Activated naive CD8-positive, alpha-beta T cell treated with anti-CD3 and anti-CD28 coated beads, Interleukin-2, amount 50 U/mL, for 16 hours (primary cell): Measurements from ENCODE around the gene XDH.

ENCODE experiments used
- DNase-seq: peaks from one replicate; pipeline ENCODE4 v3.0.0-alpha.2; 2020; ENCODE audit warnings: low read depth, low spot score

Gene XDH

DNA sequence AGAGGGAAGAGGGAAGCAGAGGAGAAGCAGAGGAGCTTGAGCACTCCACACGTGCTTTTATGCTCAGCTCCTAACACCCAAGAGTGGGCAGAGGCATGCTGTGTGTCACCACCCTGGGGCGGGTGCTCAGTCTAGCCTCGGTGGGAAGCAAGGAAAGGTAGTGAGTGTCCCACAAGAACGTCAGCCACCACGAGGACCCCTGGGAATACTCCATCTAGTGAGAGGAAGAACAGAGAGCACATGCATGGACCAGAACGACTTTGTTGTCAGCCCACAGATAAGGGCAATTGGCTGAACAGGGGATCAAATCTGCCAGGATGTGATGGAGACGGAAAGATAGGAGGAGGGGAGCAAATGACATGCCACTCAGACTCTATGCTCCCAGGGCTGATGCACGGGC, 83.4 kb downstream of the XDH start:
- DNase-seq: no peak

GRCh38 chr2:31329081-31329625, 85.4 kb downstream of the XDH start:
- DNase-seq: no peak

DNA sequence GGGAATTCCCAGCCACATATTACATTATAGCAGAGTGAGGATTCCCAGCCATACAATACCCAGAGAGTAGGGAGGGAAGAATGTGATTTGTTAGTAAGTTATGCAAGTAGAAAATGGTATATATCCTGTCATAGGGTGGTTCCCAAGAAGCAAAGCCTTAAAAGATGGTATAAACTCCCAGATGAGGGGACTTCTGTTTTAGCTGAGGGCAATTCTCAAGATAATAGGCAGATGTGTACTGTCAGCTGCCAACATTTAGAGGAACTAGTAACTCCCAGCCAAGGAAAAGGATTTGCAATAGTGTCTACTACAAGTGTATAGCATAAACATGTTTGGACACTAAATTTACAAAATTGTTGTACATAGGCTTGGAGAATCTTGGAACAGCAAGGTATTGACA, 86.5 kb downstream of the XDH start:
- DNase-seq: no peak

DNA sequence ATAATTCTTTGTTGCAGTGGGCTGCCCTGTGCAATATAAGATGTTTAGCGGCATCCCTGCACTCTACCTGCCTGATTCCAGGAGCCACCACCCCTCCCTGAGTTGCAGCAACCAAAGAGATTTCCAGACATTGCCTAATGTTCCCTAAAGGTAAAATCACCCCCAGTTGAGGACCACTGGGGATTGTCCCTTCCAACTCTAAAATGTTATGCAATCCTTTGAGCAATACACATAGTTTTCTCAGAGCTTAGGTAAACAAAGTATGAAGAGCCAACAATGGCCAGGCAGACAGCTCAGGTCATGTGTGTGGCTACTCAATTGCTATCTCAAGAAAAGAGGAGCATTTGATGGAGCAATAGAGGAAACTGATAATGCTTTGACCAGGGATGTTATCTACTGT, 87.0 kb downstream of the XDH start:
- no peak for DNase-seq

- no peak for DNase-seq
Measured at GRCh38 chr2:31324016-31324633, 90.4 kb downstream of the XDH start.

DNA sequence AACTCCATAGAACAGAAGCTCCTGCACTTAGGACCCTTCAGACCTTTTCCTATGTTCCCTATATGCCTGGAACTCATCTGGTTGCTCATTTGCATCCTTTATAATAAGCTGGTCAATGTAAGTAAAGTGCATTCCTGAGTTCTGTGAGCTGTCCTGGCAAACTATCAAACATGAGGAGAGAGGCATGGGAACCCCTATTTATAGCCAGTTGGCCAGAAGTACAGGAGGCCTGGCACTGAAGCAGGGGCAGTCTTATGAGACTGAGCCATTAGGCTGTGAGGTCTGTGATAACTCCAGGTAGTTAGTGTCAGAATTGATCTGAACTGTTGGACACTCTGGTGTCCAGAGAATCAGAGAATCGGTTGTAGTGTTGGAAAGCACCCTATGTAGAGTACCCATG, 92.2 kb downstream of the XDH start:
- DNase-seq: no peak

- DNase-seq: no peak
Measured at GRCh38 chr2:31319406-31320175, 95.0 kb downstream of the XDH start.

DNA sequence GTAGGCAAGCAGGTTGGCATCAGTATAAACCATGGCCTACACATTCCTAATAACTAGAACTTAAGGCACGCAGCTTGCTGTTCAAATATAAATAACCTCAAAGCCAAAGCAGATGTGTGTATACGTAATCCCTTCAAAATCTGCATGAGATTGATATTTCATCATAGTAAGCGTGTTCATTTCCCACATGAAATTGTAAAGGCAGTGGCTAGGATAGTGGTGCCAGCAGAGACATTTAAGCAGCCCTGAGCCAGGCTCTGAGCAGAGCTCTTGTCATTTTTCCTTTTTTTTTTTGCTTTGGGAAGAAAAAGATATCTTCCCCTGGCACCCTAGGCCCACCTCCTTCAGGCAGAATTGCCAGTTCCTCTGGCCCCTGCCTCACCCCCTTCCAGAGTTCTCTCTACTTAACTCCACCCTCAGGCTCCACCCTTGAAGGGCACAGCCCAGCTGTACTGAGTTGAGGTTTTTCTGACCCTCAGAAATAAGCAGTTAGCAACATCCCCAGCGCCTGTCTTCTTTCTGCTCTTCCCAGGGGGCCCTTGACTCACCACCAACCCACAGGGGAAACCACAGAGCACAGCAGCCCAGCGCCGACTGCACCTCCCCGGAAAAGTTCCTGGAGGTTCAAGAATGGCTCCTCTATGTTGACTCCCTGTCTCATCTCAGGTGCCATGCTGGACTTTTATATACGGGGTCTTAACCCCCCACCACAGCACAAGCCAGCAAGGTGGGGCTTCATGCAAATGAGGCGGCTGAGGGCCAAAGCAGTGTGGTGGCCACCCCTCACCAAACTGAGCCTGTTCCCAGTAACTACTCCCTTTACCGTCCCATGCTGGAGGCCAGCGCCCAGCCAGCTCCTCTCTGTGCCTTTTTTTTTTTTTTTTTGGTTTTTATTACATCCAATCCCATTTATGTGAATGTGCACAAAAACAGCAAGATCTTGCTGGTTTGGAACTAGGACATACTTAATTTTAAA, 95.9 kb downstream of the XDH start:
- DNase-seq: no peak

DNA sequence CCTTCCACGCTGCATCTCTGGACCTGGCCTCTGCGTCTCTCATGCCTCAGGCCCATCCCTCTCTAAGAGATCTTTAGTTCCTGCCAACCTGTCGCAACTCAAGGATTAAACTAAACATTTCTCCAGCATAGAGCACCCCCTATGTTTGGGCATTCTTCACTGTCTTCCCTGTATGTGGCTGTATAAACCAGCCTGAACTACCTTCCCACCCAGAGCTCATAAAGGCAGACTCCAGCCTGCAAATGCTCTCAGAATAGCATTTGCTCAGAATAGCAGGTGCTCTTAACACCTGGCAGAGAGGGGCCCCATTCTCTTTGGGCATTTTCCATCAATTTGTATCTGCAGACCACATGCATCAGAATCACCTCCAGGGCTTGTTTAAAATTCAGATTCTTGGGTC, 97.1 kb downstream of the XDH start:
- no peak for DNase-seq

GRCh38 chr2:31314761-31315160, 99.8 kb downstream of the XDH start:
- no peak for DNase-seq

GRCh38 chr2:31312898-31313297, 101.6 kb downstream of the XDH start:
- no peak for DNase-seq

- DNase-seq: no peak
Measured at GRCh38 chr2:31304816-31305215, 109.7 kb downstream of the XDH start.

GRCh38 chr2:31302940-31303563, 111.5 kb downstream of the XDH start:
- DNase-seq: no peak

DNA sequence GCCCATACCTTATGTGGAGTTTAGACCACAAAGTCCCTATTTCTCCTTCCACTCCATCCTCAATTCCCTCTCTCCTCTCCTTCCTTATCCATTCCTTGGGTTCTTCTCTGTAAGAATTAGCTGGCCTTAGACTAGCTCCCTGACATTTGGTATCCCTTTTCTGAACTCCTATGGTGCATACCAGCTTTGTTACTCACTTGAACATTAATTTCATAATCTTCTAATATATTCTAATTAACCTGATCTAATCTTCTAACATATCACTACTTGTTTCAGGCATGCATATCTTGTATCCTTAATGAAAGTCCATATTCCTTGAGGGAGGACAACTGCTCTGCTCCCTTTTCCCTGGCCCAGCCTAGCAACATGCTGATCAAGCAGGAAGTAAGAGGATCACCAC, 114.2 kb downstream of the XDH start:
- no peak for DNase-seq

DNA sequence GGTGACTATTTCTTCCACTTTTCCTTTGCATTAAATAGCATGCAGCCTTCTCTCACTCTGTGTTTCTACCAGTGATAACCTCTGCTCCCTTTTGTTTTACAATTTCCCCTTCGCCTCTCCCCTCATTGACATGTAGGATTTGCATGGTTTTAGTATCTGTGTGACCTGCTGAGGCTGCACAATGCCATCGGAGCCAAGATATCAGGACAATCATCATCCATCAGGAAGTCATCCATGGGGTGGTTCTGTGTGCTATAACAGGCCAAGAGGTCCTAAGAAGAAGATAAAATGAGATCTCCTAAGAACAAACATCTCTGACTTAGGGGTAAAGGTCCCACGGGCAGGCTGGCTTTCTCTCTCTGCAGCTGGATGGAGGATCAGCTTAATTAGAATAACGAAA, 115.0 kb downstream of the XDH start:
- DNase-seq: no peak

DNA sequence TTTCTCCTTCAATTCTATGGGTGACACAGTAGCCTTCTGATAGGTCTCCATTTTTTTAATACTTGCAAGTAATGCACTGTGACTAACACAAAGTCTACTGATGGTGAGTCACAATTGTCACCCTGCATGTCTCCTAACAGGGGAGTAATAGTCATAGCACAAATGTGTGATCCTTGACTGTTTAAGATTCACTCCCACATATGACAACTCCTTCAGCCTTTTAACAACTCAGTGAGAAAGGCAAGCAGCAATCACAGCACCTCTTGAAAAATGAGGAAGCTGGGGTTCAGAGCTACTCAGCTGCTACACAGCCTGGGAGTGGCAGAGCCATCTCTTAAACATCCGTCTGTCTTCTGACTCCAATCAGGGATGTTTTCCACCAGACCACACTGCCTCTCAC, 116.8 kb downstream of the XDH start:
- no peak for DNase-seq

GRCh38 chr2:31296641-31297287, 117.8 kb downstream of the XDH start:
- no peak for DNase-seq

GRCh38 chr2:31294196-31294595, 120.3 kb downstream of the XDH start:
- no peak for DNase-seq

DNA sequence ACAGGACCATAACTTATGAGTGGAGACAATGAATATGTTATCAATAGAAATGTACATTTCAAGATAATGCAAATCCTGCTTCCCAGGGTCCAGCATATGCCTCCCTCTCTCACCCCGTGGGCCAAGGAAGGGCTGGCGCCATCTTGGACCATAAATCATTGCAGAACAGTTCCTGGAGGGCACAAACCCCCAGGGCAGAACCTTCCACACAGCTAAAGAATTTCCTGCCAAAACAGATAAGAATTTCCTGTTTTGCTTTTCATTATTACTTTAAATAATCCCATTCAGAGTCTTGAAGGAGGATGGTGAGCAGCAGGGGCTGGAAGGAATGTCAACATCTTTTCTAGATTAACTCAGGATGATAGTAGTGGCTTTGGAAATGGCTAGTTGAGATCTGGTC, 126.9 kb downstream of the XDH start:
- DNase-seq: no peak

DNA sequence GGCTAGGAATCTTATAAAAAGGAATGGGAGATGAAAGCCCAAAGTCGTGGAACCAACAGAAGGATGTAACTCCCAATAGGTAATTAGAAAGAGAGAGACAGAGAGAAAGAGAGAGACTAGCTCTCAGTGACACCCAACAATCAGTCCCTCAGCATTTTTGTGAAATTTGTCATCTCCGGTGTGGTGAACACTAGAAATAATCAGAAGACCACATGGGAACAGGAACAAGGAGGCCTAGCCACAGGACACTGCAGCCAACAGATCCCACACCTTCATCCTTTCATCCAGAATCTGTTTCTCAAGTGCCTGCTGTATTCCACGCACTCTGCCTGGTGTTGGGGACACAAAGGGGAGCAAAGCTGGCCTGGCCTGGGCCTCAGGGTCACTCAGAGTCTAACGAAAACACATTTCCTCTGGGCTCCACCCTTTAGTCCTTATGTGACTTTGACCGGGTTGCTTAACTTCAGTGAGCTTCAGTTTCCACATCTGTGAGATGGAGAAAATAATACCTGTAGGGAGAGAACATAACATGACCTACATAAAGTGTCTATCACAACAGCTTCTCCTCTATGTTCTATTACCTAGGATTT, 127.5 kb downstream of the XDH start:
- no peak for DNase-seq

DNA sequence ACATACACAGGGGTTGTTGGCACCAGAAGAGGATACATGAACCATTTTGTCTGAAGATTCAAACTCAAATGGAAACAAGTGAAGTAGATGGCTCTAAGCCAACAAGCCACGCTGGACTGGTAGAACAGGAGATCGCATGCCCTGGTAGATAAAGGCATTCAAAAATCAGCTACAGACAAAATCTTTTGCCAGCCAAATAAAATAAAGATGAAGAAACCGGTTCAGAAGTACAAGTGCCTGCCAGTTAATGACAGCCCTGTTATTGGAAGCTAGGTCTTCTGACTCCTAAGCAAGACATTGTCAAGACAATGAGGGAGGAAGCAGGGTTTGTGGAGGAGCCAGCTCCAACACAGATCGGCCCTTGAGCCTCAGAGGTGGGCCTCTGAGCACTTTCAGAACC, 128.3 kb downstream of the XDH start:
- DNase-seq: no peak
